COLO829 (cell line): ENCODE measurements around the gene BHLHE41.

Source experiments
- DNase-seq: peaks from one replicate; pipeline ENCODE4 v3.0.0; 2012; ENCODE audit warnings: low spot score

Gene BHLHE41

DNA sequence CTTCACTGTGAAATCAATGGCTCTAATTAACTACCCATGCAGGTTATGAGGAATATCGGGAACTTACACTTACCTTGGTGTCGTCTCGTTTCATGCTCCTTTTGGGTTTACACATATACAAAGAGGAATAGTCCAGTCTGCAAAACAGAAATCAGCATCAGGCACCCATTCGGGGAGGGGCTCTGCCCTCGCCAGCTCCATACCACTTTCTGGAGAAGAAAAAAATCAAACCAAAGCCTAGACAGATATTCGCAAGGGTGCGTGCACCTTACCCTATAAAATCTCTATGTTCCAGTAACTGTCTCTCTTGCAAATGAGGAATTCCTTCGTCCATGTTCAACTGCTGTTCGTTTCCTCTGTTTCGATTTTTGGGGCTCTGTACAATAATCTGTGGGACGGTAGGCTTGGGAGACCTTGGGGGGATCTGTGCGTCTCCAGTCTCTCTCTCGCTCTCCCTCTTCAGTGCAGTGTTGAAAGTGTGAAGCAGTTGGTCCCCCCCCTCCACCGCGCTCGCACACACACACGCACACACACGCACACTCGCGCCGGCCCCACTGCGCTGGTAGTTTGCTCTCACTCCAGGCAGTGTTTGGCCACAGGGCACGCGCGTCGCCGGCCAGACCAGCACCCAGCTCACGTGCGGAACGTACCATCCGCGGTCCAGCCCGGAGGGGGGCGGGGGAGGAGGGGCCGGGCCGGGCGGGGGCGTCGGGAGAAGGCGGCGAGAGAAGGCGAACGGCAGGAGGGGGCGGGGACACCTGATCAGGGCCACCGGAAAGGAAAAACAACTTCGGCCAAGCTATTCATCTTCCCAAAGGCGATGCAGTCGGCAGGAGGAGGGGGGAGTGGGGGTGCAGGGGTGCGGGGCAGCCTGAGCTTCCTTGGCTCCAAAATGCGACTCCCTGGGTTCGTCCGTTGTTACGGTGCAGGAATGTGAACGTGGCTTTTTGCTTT lies at the start of gene BHLHE41:
TSS of gene BHLHE41 (minus strand) at position 592 of the 954 bp plus-strand sequence. CDS start at position 334, 258 bp downstream.
- DNase-seq, result peak; percentile 21

DNA sequence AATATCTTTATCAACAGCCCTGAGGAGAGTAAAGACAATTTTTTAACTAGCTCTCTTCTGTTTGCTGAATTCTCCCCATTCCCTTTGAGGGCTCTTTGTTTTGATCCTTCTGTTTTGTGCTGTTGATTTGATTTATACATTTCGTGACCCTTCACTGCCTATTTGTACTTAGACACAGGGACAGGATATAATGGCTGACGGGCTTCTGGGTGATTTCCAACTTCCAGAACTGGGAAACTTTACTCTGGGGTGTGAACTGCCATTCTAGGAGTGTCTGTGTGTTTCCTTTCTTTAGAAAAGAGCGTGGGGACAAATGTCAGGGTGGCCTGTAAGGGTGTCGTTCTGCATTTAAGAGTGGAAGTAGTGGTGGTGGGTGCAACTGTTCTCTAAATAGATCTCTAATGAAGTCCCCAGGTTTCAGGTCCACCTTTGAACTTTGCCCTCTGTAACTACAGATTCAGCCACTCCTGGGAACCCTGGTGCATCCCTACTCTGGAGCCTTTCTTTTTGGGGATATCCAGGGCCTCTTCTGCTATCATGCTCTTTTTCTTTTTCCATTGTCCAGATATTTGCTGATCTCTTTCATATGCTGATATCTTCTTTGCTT lies 48.2 kb upstream of the BHLHE41 start:
- DNase-seq, result no peak

DNA sequence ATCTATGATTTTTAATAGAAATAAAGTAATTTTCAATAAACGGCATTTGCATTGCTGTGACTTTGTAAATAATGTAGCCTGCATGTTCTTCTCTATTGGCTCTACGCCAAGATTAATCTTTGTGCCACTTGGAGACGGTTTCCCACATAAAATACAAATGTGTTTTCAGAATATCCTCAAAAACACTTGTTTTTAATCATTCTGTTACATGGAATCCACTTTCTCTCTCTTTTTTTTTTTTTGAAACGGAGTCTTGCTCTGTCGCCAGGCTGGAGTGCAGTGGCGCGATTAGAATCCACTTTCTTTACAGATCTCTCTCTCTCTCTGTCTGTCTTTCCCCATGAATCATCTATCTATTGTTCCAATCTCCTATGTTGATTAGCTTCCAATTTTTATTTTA lies 47.7 kb upstream of the BHLHE41 start:
- no peak for DNase-seq

DNA sequence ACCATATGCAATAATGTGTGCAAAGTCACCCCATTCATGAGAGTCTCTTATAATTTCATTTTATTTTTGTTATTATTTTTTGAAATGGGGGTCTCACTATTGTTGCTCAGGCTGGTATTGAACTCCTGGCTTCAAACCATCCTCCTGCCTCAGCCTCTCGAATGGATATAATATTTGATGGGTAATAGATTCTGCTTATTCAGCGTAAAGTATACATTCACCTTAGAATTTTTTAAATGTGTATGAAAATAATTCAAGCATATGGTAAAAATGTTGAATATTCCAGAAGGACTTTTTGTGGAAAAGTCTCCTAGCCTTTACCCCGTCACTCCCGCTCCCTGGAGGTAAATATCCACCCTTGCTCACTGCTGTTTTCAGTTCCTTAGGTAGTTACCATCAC lies 47.2 kb upstream of the BHLHE41 start:
- no peak for DNase-seq

DNA sequence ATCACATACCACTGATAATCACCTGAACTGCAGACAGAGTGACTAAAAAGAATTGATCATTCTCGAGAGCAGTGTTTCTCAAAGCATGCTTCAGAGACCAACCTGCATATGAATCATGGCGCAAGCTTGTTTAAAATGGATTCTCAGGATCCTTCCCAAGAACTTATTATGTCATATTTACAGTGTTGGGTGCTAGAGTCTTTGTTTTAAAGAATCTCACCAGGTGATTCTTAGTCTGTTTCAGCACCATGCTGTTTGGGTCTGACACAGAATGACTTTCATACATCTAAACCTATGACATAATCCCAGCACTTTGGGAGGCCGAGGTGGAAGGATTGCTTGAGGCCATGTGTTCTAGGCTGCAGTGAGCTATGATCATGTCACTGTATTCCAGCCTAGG lies 39.3 kb upstream of the BHLHE41 start:
- no peak for DNase-seq

DNA sequence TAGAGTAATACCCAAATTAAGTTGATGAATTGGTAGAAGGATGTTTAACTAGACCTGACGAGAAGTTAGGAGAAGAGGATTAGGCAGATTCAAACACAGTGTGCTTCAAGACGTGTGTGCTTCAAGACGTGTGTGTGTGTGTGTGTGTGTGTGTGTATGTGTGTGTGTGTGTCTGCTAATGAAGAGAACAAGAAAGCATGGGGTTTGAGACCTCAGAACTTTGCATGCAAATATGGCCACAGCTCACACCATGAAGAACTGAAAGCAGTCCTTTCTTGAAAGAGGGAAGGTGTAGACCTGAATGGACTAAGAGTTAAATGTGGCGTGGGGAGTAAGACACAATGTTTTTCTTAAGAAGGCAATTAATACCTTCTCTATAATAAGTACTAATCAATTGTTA lies 38.1 kb upstream of the BHLHE41 start:
- no peak for DNase-seq

DNA sequence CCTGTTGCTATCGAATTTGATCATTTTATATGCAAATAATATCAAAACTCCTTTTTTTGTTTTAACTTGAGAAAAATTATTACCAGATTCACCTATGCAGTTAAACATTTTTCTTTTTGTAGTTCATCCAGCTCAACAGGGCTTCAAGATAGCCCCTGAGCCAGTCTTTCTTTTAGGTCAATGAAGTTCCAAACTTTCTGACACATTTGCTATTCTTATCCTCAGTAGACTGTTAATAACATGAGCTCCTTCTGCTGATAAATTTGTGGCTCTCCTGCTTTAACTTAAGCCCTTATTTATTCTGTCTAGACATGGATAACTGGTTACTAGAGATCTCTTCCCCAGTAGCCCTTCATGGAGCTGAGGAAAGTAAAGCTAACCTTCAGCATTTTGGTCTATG lies 37.3 kb upstream of the BHLHE41 start:
- no peak for DNase-seq

DNA sequence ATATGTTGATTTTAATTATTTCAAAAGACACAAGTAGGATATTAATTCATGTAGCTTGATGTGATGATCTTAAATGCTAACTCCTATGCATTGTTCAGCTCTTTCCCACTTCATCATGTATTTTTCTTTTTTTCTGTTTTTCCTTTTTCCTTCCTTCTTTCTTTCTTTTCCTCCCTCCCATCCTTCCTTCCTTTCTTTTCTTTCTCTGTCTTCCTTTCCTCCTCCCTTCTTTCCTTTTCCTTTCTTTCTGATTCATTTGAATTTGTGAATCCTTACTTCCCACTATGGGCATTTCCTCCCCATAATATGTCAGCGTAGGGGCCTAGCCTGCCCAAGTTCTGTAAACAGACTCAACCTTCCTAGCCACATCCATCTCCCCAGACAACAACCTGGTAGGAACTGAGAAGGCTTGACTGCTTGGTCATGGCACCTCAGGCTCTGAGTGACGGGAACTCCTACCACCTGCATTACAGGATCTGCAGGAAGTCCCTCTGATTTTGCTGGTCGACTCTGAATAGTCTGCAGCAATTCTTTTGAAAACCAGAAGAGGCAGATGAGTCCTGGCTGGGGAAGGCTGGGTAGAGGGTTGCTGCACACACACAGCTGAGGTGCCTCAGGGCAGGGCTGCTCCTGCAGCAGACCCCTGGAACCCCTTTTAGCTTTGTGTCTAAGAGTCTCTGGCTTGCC lies 33.4 kb upstream of the BHLHE41 start:
- no peak for DNase-seq

DNA sequence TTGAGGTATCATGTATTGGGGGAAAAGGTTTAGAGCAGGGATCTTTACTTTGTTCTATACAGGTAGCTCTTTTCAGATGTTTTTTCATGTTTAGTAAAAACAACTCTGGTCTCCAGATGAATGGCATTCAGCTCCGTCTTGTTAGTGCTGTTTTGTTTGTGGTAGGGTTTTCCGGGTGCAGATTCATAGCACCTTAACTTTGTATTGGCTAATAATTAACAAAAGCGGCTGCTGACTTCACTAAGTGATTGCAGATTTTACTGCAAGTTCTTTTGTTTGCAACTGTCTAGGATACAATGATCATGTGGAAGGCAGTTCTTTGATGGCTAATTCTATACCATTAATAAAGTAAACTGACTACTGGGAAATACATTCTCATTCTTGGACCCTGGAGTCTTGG lies 32.2 kb upstream of the BHLHE41 start:
- DNase-seq, result no peak

DNA sequence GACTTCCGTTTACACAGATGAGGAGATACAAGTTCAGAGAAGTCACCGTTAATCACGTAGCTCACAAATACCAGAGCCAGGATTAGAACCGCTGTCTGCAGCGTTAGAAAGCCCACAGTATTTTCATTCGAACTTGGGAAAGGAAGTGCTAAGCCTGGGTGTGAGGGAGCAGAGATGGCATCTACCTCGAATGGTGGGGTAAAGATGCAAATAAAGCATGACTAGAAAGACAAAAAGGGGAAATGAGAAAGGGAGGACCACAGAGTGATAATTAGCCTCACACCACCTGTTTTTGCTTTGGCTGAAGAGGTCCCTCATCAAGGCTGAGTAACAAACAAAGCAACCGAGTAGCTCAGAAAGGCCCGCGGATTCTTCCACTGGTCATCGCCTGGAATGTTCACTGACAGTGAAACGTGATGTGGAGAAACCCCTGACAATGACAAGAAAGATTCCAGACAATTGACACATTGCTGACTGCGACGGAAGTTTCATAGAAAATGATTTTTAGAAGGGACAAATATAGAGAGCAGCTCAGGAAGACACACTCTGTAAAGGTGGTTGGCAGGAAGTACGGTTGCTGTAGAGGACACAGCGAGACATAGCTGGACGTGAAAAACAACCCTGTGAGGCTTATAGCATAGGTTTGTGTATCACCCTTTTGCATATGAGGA lies 31.5 kb upstream of the BHLHE41 start:
- no peak for DNase-seq

DNA sequence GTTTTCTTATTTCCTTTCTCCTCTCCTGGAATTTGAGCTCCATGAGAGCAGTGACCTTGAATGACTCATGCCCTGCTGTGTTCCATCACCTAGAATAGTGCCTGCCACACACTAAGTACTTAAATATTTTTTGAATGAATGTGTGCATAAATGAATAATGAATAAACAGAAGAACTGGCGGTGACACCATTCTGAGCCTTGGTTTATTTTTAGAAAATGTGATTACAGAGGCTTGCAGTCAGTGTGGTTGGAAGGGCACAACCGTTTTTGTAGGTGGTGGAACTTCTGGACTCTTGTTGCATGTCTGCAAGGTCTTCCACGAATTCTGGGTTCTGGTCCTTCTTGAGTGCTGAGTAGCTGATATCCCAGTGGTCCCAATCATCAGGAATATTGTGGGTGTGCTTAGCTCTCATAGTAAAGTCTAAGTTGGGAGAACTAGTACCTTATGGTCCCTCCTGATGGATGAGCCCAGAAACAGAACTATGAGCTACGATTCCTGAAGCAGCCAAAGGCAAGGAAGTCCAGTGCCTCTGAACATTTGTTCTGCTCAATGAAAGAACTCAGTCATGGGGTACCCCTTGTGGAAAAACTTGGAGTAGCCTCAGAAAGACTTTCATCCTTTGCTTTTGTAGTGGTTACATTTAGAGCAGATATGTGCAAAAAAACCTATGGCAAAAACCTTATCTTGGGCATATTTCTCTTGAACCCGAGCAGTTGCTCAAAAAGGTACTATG lies 28.8 kb upstream of the BHLHE41 start:
- peak; percentile 85 for DNase-seq

DNA sequence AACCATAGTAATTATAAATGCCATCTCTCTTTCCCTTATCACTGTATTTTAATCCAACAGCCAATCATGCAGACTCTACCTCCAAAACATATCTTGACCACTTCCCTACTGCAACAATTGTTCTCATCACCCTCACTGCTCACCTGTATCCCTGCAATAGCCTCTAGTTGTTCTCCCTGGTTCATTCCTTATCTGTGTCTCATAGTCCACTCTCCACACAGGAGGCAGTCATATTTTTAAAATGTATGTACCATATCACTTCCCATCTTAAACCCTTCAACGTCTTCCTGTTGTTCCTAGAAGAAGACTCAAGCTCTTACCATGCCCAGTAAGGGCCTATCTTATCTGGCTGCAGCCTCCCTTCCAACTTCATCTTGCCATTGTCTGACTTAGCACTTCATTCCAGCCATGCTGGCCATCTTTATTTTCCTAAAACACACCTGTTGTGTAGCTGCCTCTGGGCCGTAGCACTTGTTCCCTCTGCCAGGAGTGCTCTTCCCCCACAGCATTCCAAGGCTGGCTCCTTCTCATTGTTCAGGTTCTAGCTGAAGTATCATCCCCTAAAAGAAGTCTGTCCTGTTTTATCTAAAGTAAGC lies 27.8 kb upstream of the BHLHE41 start:
- DNase-seq, result no peak

DNA sequence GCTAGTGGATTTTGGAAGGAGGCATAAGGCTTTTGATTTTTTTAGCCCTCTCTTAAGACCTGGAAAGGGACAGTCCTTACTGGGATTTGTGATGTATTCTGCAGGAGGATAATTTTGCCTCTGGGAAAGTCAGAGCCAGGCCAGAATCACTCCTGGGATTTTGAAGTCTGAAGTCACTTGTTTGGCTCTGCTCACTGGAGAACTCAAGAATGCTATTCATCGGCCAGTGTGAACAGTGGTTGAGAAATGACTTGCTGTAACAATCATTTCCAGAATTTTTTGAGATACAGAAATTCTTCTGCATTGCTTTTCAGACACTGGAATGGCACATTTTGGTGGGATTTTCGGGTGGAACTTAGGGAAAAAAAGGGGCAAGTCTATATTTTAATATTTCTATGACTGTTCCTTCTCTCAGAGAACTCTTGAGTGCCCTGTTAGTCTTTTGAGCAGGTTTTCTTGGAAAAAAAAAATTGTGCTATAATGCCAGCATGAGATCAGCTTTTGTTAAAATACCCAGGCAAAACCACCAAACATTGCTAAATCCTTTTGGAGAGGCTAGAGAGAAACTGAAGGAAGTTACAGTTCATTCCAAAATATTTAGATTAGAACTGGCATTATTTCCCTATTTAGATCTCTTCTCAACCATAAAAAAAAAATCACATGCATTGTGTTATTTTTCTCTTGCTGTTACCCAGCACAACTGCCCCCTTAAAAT lies 26.1 kb upstream of the BHLHE41 start:
- DNase-seq, result peak; percentile 16

DNA sequence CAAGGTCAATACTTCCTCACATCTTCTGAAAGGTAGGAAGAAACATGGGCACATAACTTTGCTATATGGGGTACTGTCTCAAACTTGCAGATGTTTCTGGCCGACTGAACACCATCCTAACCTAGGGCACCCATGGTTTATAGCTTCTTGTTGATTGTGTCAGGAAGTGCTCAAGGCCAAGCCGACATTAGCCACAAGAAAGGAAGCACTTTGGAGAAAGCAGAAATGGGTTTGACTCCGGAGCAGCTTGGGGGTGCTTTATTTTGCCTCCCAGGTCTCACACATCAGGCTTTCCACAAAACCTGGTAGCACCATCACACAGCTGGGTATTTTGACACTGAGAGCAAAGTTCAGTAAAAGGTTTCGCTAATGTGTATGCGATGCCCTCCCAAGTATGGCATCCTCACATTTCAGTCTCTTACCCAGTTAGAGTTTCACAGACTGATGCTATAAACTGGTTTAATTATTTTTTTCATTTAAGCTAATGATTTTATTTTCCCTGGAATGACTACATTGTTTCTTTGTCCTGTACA lies 25.2 kb upstream of the BHLHE41 start:
- DNase-seq, result no peak

DNA sequence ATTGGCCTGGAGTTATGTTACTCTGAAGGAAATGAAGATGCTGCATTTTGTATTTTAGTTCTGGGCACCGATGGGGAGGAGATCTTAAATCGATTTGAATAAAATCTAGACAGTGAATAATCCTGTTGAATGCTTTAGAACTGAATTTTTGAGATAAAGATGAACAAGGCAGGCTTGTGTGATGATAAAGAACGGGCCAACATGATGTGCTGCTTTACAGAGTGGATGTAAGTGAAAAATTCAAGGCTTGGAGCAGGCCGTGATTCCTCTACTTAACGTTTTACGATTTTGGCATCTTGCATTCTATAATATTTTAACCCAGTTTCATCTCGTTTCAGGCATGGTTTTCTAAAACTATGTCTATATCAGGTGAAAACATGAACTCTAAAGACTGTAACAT lies 23.5 kb upstream of the BHLHE41 start:
- no peak for DNase-seq

DNA sequence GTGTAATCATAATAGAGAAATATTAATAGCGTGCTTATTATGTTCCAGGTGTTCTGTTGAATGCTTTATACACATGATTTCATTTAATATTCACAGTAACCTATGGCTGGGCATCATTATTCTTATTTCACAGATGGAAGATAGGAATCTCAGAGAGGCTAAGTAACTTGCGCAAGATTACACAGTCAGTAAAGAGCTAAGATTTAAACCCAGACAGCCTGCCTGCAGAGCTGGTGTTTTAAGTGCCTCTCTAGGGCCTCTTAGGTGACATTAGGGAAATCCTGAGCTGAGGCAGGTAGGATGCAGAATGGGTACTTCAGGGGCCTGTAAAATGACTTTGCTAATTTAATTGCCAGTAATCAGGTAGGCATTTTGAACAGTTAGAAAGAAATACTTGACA lies 18.5 kb upstream of the BHLHE41 start:
- no peak for DNase-seq

DNA sequence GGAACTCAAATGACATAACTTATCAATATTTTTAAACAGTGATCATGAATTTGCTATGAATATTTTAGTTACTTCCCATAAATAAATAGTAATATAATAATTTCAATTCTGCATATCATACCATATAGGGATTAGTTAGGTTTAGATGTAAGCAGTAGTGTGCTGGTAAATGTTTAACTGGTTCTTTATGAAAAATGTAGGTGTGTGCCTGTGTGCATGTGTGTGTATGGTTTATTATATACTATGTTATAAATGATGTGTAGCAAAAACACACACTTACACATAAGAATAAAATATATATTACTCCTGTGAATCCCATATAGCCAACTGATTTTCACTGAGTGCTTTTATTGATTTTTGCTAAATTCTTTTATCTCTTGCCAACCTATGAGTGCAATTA lies 14.0 kb upstream of the BHLHE41 start:
- no peak for DNase-seq

DNA sequence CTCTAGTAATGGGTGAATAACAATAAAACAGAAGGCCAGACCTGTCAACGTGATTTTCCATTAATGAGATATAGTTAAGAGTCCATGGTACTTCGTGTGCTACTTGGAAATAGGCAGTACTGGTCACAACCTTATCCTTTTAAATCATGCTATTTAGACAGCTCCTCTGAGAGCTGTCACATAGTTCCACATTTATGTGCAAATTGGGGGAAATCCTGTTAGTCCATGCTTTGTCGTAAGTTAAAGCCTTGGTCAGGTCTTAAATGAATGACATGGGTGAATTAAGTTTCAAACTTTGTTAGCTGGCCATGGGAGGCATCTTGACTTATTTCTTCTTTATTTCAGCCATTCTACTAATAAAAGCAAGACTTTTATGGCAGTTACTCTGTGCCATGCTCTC lies 11.9 kb upstream of the BHLHE41 start:
- DNase-seq, result no peak

DNA sequence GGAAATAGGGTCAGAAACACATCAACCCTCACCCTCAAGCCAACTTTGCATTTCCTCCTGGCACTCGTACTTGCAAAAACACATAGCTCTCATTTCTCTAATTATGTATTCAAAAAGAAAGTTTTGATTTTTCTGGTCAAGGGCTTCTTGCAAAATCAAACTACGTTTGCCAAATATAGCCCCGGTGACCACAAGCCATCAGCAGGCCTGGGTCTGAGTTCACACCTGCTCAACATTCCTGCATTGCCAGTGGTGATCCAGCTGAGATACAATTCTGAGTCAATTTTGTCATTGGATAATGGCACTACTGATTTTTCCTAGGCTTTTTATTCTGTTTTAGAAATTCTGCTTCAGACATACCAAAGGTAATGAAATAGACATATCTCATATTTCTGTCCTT lies 10.7 kb upstream of the BHLHE41 start:
- DNase-seq, result no peak

DNA sequence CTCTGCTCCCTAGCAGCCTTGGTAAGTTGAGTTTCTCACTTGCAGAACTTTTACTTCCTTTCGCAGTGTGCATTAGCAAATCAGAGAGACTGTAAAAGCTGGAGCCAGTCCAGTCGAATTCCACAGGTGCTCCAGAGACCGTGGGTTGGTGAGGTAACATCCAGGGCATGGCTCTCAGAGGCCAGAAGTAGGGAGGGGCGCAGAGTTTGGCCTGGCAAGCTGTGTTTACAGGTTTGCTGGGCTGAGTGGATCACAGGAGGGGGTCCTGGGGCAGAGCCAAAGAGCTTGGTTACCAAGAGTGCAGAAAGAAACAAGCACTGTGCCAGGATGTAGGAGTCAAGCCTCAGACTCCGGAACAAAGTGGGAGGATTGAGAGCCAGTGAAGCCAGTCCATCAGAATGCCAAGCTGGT lies 10.2 kb upstream of the BHLHE41 start:
- no peak for DNase-seq
